Inflammatory macrophage (primary cell): Measurements from ENCODE around the gene LRRC10B.
A peak's percentile ranks its signal among the peaks of the same experiment; 100 is the strongest.
"Not testable (repeated sequence)": the region's sequence is repeated elsewhere in the genome, so short reads cannot be mapped to it uniquely, and the experiment has no call there.

Source experiments
- DNase-seq, 2 donors: peaks; one replicate each; pipeline ENCODE4 v3.0.0-alpha.2; 2020 to 2022
- total RNA-seq, 18 experiments: gene quantifications; one replicate each; lab custom pipeline; 2026; ENCODE audit warnings: mixed read lengths in 6 of 18, inconsistent platforms in 2 of 18; lab: John Stamatoyannopoulos, UW

Gene LRRC10B
- total RNA-seq: 0 to 0.39 (median 0.04) reads per million in 18 experiments

DNA sequence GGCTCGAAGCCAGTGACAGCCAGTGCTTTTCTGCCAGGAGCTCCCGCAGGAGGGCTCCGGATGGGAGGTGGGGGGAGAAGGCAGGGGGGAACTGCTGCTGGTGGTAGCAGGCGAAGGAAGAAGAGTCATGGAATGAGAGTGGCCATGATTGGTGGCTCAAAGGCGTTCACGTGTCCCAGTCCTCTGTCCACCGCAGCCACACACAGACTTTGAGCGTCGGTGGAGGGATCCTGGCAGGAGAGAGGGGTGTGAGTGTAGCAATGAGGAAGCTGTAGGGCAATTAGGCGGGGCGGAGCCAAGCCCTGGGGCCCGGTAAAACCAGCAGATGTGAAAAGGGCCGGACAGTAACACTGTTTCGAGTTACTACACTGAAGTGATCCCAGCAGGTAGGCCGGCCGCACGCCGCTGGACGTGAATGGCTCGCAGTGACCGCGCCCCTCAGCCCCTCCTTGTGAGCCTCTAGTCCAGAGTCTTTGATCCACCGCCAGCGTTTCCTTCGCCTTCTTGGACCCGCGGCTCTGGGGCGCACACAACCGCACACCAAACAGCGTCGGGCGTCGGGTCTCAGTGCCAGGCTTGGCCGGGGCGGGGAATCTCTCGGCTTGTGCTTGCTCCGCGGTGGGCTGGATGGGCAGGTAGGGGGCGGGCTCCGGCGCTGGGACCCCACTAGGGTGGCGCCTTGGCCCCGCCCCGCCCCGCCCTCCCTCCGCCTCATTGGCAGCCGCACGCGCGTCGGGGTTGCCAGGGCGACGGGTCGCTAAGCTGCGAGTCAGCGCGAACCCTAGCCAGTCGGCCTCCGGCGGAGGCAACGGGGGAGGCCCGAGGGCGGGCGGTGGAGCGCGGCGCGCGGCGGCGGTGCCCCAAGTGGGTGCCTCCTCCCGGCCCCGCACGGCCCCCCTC is at the start of gene LRRC10B:
Gene LRRC10B, plus strand, starts transcription at position 788 of the 900 bp plus-strand sequence. CDS start 250 bp downstream, outside the sequence.
- peak; percentile 19 for DNase-seq

DNA sequence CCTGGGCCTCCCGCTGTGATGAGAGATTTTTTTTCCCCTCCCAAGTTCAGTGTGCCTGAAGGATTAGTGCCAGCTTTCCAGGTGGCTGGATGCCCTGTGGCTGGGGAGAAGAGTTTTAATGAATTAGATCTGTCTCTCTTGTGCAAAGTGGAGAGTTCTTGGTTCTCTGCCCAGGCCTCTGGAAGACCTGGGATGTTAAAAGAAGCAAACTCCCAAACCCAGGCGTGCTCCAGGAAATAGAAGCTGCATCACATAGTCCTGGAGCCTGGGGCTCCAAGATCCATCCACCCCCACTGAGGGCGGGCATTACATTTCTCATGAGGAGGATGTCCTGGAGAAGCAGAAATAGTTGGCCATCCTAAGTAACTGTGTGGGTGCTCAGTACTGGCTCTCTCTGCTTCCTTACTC is 48.1 kb upstream of the LRRC10B start:
- DNase-seq: no peak

DNA sequence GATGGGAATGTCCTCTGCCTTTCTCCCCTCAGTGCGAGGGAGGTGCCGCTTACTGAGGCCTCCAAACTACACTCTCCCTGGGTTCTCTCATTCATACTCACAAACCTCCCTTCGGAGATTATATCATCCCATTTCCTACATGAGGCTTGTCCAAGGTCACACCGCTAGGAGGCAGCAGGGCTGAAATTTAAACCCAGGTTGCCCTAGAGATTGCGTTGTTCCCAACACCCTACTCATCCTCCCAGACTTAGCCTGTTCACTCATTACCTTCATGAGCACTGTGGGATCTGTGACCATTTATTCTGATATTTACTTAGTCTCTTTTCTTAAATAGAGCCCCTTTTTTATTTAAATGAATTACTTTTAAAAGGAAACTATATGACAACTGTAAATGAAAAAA is 47.6 kb upstream of the LRRC10B start:
- no peak for DNase-seq

DNA sequence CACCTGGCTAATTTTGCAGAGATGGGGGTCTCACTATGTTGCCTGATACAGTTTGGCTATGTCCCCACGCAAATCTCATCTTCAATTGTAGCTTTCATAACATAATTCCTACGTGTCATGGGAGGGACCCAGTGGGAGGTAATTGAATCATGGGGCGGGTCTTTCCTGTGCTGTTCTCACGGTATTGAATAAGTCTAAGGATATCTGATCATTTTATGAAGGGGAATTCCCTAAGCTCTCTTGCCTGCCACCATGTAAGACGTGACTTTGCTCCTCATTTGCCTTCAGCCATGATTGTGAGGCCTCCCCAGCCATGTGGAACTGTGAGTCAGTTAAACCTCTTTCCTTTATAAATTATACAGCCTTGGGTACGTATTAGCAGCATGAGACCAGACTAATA is 40.9 kb upstream of the LRRC10B start:
- not testable (repeated sequence) for DNase-seq

DNA sequence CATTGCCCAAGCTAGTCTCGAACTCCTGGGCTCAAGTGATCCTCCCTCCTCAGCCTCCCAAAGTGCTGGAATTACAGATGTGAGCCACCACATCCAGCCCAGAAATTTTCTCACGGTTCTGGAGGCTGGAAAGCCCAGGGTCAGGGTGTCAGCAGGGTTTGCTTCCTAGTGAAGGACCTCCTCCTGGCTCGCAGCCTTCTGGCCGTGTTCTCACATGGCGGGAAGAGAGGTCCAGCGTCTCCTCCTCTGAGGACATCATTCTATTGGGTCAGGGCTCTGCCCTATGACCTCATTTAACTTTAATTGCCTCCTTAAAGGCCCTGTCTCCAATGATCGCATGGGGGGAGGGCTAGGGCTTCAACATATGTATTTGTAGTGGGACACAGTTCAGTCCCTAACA is 40.5 kb upstream of the LRRC10B start:
- DNase-seq: no peak

DNA sequence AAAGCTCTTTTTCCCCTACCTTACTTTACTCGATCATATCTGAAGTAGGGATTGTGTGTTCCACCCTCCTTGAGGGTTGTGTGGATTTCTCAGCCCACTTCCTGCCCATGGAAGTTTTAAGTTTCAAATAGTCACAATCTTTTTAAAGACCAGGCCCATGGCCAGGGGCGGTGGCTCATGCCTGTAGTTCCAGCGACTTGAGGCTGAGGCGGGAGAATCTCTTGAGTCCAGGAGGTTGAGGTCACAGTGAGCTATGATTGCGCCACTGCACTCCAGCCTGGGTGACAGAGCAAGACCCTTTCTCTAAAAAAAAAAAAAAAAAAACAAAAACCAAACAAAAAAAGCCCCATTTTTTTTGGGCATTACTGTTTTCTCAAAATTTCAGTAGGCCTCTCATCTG is 36.3 kb upstream of the LRRC10B start:
- DNase-seq: no peak

DNA sequence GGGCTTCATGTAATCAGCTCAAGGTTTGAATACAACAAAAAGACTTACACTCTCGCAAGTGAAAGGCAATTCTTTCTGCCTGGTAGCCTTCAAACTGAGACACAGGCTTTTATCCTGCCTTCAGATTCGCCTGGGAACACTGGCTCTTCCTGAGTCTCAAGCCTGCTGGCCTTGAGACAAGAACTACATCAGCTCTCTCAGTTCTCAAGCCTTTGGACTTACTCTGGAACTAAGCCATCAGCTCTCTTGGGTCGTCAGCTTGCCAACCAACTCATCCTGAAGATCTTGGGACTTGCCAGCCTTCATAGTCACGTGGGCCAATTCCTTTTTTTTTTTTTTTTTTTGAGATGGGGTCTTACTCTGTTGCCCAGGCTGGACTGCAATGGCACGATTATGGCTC is 35.7 kb upstream of the LRRC10B start:
- no peak for DNase-seq

DNA sequence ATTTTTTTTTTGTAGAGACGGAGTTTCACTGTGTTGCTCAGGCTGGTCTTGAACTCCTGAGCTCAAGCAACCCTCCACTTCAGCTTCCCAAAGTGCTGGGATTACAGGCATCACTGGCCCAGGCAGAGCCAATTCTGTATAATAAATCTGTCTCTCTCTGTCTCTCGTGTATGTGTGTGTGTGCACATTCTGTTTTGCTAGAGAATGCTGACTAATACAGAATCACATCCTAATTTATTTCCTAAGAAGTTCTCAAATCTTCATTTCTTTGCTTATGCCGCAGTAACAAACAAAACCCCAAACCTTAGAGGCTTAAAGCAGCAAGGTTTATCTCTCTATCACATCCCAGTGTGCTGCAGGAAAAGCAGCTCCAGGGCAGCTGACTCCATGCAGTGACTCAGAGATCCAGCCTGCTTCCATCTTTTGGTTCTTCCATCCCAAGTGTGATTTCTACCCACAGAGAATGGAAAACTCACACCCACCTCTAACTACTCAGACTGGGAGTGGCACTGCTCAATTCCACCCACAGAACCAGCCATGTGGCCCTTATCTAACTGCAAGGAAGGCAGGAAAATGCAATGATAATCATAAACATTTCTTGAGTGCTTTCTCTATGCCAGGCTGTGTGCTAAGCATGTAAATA is 35.1 kb upstream of the LRRC10B start:
- peak in 1 of 2 donors; percentile 36 for DNase-seq

DNA sequence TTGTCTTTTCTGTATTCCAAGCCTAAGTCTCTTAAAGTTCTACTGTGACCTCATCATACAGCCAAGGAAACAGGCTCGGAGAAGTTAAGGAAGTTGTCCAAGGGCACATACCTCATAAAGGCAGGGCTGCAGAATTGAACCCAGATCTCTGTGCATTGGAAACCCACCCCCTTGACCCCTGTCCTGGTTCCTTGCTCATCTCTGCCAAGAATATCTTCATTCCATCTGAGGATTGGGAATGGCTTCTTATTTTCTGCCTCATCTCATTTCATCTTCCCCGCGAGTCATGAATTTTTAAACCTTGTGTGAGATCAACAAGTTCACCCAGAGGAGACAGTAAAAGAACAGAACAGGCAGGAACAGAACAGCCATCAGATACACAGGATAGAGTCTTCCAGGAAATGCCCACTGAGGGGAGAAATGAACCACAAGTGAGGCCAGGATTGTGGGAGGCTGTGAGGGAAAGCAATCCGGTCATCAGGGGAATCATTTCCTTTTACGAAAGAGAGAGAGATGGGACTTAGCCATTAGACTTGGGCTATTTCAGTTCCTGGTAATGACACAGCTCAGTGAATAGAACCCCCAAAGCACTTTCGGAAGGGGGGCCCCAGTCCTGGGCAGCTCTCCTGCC is 34.4 kb upstream of the LRRC10B start:
- DNase-seq: no peak

DNA sequence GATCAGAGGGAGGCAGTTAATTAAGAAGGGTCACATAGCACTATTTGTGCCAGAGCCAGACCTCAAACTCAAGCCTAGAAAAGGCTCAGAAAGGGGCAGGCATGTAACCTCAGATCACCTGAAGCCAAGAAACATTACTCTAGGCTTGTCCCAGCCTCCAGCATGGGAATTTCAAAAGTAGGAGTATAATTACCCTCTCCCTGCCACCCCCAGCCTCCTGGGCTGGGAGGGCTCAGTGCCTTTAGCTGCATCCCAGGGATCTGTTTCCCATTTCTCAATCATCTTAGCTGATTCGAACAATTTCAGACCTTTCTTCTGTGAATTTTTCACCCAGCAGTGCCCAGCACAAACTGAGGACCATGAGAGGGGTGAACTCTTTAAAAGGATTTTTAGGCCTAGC is 33.1 kb upstream of the LRRC10B start:
- DNase-seq: no peak

DNA sequence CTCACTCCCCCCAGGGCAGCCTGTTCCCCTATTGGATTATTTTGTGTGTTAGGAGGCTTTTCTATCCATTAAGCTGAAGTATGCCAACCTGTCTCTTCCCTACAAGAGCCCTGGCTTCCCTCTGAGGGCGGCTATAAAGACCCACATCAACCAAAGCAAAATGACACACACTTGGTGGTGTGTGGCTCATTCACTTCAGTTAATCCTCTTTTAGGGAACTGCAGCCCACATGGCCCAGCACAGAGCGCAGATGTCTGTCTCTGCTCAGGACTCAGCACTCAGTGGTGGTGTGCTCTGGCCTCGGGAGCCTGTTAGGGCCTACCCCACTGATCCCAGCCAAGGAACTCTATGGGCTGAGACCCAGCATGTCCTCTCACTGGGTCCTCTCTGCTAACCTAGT is 32.2 kb upstream of the LRRC10B start:
- peak; percentile 32 to 76 for DNase-seq

DNA sequence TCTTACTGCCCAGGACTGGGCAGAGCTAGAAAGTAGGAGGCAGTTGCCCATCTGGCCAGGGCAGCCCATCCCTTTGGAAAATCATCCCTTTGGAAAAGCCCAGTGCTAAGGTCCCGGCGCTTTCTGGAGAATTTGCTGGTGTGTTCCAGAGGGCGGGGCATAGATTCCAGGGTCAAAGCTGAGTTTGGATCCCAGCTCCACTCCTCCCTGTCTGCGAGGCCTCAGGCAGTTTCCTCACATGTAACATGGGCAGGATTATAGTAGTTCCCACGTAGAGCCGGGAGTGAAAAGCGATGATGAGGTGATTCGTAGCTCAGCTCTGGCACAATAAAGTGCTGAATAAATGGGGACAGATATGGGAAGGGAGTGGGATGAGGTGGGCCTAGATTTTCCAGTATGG is 31.4 kb upstream of the LRRC10B start:
- DNase-seq: no peak

DNA sequence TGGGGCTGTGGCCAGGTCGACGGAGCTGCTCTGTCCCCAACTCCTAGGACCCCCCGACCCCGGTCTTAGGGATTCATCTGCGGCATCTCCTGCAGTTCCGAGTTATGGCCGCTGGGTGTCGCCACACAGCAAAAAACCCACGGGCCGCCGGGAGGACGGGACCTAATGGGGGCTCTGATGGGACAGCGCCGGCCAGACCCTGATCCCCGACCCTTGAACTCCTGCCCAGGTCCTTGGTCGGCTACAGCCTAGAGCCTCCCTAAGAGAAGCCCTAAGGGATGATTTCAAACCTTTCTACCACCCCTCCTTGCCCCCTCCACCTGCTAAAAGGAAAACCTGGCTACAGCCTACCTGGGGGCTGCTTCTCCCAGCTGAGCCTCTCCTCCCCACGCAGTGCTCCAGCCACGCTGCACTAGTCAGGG is 30.8 kb upstream of the LRRC10B start:
- DNase-seq: peak; percentile 17 to 34

DNA sequence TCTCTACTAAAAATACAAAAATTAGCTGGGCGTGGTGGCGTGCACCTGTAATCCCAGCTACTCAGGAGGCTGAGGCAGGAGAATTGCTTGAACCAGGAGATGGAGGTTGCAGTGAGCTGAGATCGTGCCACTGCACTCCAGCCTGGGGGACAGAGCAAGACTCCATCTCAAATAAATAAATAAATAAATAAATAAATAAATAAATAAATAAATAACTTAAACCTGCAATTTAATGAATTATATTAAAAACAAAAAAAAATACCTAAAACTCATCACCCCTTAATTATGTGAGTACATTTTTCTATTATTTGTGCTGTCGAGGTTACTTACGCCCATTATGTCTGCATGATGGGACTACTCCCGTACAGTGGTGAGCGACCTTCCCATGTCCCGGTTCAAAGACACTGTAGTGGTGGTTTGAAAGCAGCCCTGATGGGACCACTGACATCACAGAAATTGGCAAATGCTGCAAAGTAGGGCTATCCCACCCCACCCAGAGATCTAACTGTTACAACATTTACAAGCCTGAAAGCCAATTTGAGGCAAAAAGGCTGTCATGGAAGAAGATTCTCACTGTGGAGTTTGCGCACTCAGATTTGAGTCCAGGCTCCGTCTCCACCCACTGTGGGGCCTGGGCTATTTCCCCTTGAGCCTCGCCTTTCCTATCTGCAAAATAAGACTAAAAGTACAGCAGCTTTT is 29.0 kb upstream of the LRRC10B start:
- not testable (repeated sequence) for DNase-seq

DNA sequence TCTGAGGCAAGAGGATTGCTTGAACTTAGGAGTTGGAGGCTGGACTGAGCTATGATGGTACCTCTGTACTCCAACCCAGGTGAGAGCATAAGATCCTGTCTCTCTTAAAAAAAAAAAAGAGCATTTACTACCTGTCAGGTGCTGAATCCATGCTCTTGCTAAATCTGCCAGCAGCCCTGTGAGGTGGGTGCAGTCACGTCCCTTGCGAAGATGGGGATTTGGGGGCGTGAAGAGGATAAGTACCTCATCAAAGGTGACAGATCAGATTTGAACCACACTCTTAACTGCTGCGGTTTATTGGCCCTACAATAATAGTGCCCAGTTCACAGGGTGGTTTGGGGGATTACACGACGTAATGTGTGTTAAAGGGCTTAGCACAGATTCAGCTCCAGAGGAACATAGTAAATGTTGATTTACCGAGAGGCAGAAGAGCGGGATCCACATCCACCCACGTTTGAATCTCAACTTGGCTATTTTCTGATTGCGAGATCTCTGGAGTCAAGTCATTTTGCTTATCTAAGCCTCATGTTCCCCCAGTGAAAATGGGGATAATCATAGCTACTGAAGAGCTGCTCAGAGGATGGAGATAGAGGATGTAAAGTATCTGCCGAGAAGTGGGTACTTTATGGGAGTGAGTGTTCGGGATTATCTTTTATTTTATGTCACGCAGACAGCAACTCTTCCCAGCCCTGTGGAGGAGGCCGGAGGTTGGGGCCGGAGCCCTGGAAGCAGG is 28.1 kb upstream of the LRRC10B start:
- DNase-seq: no peak

DNA sequence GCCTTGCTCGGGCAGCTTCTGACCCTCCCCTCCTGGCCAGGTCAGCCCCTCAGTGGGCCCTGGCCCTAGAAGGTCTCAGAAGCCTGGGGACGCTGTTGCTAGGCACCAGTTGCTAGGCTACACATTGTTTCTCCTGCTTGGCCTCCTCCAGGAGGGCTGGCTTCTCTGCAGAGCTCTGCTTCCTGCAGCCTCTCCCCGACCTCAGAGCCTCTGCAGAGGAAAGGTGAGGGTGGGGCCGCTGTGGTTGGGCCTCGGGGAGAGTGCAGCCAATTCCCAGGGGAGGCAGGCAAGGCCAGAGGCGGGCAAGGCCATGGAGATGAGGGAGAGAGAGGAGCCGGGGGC is 27.6 kb upstream of the LRRC10B start:
- DNase-seq: no peak

DNA sequence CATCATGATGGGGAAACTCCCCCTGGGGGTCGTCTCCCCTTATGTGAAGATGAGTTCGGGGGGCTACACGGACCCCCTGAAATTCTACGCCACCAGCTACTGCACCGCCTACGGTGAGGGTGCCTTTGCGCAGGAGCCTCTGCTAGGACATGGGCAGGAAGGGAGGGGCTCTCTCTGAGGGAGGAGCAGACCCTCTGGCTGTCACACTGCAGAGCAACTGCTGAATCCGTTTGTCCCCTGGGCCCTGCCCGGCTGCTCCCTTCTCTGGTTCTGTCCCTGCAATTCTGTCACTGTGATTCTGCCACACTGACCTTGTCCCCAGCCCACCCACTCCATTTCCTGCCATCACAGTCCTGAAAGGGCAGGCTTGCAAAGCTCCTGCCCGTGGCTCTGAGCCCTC is 26.7 kb upstream of the LRRC10B start:
- DNase-seq: no peak

DNA sequence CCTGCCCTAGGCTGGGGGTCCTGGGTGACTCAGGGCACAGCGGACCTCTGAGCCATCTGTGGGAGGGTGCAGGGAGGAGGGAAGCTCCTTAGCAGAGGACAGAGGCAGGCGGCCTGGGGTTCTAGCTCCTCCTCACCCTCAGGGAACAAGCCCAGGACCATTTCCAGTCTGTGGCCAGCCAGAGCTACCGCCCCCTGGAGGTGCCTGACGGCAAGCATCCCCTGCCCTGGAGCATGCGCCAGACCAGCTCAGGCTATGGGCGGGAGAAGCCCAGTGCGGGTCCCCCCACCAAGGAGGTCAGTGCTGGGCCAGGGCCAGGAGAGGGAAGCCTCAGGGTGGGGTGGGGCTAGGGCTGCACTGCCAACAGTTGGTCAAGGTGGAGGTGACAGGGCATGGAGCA is 26.0 kb upstream of the LRRC10B start:
- peak in 1 of 2 donors; percentile 28 for DNase-seq

DNA sequence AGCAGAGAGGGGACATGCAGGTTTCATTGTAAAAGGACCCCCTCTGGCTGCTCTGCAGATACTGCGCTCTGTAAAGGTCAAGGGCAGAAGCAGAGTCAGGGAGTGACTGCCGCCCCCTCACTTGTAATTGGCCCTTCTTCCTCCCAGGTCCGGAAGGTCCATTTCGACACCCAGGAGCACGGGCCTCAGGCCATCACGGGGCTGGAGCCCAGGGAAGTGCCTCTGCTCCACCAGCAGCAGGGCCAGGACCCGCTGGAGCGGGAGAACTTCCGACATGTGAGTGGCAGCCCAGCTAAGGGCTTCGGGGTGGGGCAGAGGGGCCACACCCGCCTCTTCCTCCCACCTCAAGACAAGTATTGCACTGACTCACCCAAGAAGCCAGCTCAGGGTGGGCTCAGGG is 24.0 kb upstream of the LRRC10B start:
- peak; percentile 53 to 68 for DNase-seq

DNA sequence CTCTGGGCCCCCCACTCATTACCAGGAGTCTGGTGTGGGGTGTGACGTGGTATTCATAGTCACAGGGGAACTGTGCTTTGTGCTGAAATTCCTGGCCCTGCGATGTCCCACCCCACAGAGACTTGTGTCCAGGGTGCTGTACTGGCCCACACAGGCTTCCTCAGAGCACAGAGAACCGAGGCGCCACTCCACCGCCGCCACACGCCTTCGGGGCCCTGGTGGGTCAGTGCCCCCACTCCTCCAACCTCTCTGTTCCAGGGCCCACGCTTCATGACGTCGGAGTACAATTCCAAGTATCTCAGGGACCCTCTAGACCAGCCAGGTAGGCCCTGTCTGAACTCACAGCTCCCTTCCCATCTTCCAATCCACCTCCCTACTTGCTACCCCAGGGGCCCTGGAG is 23.5 kb upstream of the LRRC10B start:
- DNase-seq: no peak

DNA sequence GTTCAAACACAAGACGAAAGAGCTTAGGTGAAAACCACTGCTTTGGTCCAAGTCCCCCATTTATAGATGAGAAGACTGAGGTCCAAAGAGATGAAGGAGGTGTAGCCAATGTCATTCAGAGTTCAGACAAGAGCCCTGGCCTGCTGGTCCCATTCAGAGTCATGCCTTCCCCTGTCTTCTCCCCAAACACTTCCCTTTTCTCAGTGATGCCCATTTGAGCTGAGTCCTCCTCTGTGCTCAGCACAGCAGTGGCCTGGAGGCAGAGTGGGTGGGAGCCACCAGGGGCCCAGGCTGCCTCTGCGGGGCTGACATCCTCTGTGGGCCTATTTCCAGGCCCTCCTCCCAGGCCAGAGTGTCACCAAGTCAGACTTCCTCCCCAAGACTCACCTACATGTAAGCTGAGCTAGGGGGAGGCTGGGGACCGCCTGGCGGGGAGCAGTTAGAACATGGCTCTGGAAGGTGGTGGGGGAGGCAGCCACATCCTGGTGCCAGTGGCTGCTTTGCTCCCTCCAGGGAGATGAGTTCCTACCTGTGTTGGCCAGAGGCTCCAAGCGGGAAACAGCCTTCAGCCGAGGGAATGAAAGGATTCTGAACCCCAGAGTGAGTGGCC is 22.4 kb upstream of the LRRC10B start:
- DNase-seq: peak; percentile 46 to 64

DNA sequence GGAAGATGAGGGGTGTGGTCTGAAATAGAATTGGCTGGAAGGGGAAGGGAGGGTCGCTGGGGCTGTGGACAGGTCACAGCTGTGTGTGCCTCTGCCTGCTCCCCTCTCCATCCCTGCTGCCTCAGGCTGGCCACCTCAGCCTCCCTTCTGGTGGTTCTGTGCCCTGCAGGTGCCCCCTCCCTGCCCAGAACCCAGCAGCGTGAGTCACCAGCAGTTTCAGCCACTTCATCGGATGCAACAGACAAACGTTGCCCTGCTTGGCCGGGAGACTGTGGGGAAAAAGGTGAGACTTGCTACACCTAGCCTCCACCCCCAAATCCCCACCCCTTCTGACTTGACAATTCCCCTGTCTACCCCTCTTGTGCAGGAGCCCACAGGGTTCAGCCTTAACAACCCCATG is 21.8 kb upstream of the LRRC10B start:
- DNase-seq: no peak
